K562 (cell line): ENCODE data around the gene PSRC1. TPM values are rescaled to one million over a fixed set of nuclear protein-coding genes. Genes with fewer than 3 reads are reported as not detected.
A peak's percentile ranks its signal among the peaks of the same experiment; 100 is the strongest.

Experiments
- BRD9 ChIP-seq: fragments of 450-650 bp; IDR thresholded peaks from 2 replicates; pipeline ENCODE4 v1.6.1; 2018; ENCODE audit warnings: low read depth; ENCODE audit not compliant: partially characterized antibody
- CXXC5 ChIP-seq: fragments of 250-450 bp; sonication (Bioruptor Pico); IDR thresholded peaks from 2 replicates; pipeline ENCODE4 v1.8.0; 2022; ENCODE audit warnings: inconsistent platforms, mild to moderate bottlenecking, moderate library complexity
- FOXA1 ChIP-seq: fragments of 450-650 bp; IDR thresholded peaks from 2 replicates; pipeline ENCODE4 v1.6.1; 2016; ENCODE audit warnings: mild to moderate bottlenecking, borderline replicate concordance
- FOXM1 ChIP-seq, 2 experiments: fragments of 450-650 bp in 1 of 2; sonication (generic) in 1 of 2; formaldehyde crosslinking in 1 of 2; IDR thresholded peaks; 2 replicates each; pipeline versions ENCODE4 v1.6.1 to v1.9.0; 2017 to 2022; ENCODE audit warnings: low read depth in 2 of 2, mild to moderate bottlenecking in 2 of 2, missing genetic modification reagents in 1 of 2, moderate library complexity in 1 of 2
- GATAD2A ChIP-seq: fragments of 450-650 bp; IDR thresholded peaks from 2 replicates; pipeline ENCODE4 v1.6.1; 2017
- HDGF ChIP-seq: fragments of 450-650 bp; IDR thresholded peaks from 2 replicates; pipeline ENCODE4 v1.6.1; 2016
- NFYB ChIP-seq: IDR thresholded peaks from 2 replicates; pipeline ENCODE4 v1.6.1; 2011; ENCODE audit warnings: mild to moderate bottlenecking, moderate library complexity; ENCODE audit not compliant: insufficient read length; ENCODE audit errors: extremely low read depth
- PBX2 ChIP-seq, 2 experiments: IDR thresholded peaks in 1 of 2; conservative IDR thresholded peaks in 1 of 2; 2 replicates each; pipeline ENCODE4 v1.6.1; 2016; ENCODE audit warnings: low read depth in 2 of 2, mild to moderate bottlenecking in 1 of 2, missing compliant biosample characterization in 1 of 2, missing genetic modification characterization in 1 of 2, moderate library complexity in 1 of 2
- PURB ChIP-seq: sonication (generic); formaldehyde crosslinking; IDR thresholded peaks from 2 replicates; pipeline ENCODE4 v1.9.0; 2021; ENCODE audit warnings: low read depth, mild to moderate bottlenecking, missing genetic modification reagents
- TAF1 ChIP-seq: IDR thresholded peaks from 2 replicates; pipeline ENCODE4 v1.6.1; 2011; ENCODE audit warnings: mild to moderate bottlenecking, low read length, moderate library complexity; ENCODE audit not compliant: insufficient read depth, control insufficient read depth, severe bottlenecking; ENCODE audit errors: extremely low read depth
- UBTF ChIP-seq, 2 experiments: IDR thresholded peaks; 2 replicates each; pipeline ENCODE4 v1.6.1; 2012; ENCODE audit warnings: improper control_type of control experiment in 2 of 2, low read depth in 2 of 2, low read length in 2 of 2, borderline replicate concordance in 1 of 2
- ZNF133 ChIP-seq: fragments of 250-450 bp; sonication (Bioruptor Pico); IDR thresholded peaks from 2 replicates; pipeline ENCODE4 v1.4.0; 2020; ENCODE audit warnings: mild to moderate bottlenecking
- ZNF217 ChIP-seq: sonication (generic); formaldehyde crosslinking; IDR thresholded peaks from 2 replicates; pipeline ENCODE4 v1.8.0; 2022; ENCODE audit warnings: mild to moderate bottlenecking, missing genetic modification reagents
- ZNF75A ChIP-seq: fragments of 450-650 bp; formaldehyde crosslinking; IDR thresholded peaks from 2 replicates; pipeline ENCODE4 v1.4.0; 2020; ENCODE audit warnings: mild to moderate bottlenecking
- ZSCAN29 ChIP-seq: fragments of 450-650 bp; IDR thresholded peaks from 2 replicates; pipeline ENCODE4 v1.6.1; 2017
- polyA plus RNA-seq, 8 experiments: library from polyadenylated mRNA; depleted of rRNA in 4 of 8; stranded (reverse) in 5 of 8; unstranded in 3 of 8; fragments of >200 nt; fragmentation: Nextera tagmentation in 2 of 8; fragmentation: Illumina TruSeq in 1 of 8; extraction: Ambion mirVana in 2 of 8; extraction: Trizol in 1 of 8; gene quantifications; 2 replicates each; pipeline versions ENCODE4 v1.2.1 to v1.2.3, GENCODE V29; 2011 to 2014; ENCODE audit warnings: inconsistent platforms in 1 of 8, missing spikeins in 1 of 8
- total RNA-seq, 7 experiments: library from RNA; depleted of rRNA in 6 of 7; stranded (reverse); fragments of >200 nt in 6 of 7; fragmentation: Illumina TruSeq in 2 of 7; extraction: Trizol in 2 of 7; gene quantifications; 2 replicates each; pipeline versions ENCODE4 v1.2.1 to v1.2.3, GENCODE V29; 2011 to 2021; ENCODE audit warnings: low replicate concordance in 1 of 7
- TF ChIP-seq, protein P1 (sequence below): sonication (generic); formaldehyde crosslinking; IDR thresholded peaks from 2 replicates; pipeline ENCODE4 v1.8.1; 2023; ENCODE audit warnings: mild to moderate bottlenecking, missing genetic modification reagents
- TF ChIP-seq, protein P2 (sequence below): sonication (generic); formaldehyde crosslinking; IDR thresholded peaks from 2 replicates; pipeline ENCODE4 v1.9.0; 2022; ENCODE audit warnings: mild to moderate bottlenecking, missing genetic modification reagents

PSRC1 gene
- total and polyA plus RNA-seq, 9 of the 15 experiments (the other 6 are each of a cell fraction or from before 2014, with no cell fraction given) = 6.5 to 65.2 (median 39.3) TPM

DNA sequence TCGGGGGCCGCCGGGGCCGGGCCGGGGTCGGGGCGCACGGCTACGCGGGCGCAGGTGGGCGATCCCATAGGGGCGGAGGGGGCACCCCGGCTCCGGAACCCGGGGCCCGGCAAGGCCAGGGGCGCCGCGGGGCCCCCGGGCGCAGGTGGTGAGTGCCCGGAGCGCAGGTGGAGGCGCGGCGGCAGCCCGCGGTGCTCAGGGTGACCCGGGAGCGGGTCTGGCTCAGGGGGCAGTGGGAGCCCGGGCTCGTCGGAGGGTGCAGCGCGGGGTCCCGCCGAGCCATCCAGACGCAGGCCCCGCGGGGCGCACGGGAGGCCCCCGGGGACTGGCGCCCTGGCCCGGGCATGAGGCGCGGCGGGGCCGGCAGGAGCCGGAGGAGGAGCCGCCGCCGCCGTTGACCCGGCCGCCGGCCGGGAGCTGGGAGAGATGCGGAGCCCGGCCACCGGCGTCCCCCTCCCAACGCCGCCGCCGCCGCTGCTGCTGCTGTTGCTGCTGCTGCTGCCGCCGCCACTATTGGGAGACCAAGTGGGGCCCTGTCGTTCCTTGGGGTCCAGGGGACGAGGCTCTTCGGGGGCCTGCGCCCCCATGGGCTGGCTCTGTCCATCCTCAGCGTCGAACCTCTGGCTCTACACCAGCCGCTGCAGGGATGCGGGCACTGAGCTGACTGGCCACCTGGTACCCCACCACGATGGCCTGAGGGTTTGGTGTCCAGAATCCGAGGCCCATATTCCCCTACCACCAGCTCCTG lies 33.1 kb downstream of the PSRC1 start (continued):
- TF ChIP-seq ZNF217 (CRISPR knock-in tag) (no peak), ZNF133 (no peak), BRD9 (no peak), UBTF (IDR thresholded peaks at IDR 0.05; ENCODE audit: borderline replicate concordance in 1 of 2, low read depth in 2 of 2, low read length in 2 of 2) (0 out of 4 replicates have a peak, but pooled peaks of 1 of the 2 experiments have one; percentile 14), ZNF75A (CRISPR knock-in tag) (no peak), ZSCAN29 (no peak), CXXC5 (CRISPR knock-in tag) (peak; percentile 40; the same call in 1 of the 2 replicates), PBX2 (CRISPR knock-in tag; IDR thresholded peaks at IDR 0.05; ENCODE audit: low read depth) (no peak), PBX2 (tag; conservative IDR thresholded peaks at IDR 0.05; ENCODE audit: low read depth) (no peak), FOXA1 (no peak), PURB (no peak), HDGF (no peak), NFYB (no peak), FOXM1 (IDR thresholded peaks at IDR 0.05; ENCODE audit: low read depth) (no peak), FOXM1 (CRISPR knock-in tag; IDR thresholded peaks at IDR 0.05; ENCODE audit: low read depth) (no peak), TAF1 (no peak), GATAD2A (no peak)
- TF ChIP-seq, protein P1, sequence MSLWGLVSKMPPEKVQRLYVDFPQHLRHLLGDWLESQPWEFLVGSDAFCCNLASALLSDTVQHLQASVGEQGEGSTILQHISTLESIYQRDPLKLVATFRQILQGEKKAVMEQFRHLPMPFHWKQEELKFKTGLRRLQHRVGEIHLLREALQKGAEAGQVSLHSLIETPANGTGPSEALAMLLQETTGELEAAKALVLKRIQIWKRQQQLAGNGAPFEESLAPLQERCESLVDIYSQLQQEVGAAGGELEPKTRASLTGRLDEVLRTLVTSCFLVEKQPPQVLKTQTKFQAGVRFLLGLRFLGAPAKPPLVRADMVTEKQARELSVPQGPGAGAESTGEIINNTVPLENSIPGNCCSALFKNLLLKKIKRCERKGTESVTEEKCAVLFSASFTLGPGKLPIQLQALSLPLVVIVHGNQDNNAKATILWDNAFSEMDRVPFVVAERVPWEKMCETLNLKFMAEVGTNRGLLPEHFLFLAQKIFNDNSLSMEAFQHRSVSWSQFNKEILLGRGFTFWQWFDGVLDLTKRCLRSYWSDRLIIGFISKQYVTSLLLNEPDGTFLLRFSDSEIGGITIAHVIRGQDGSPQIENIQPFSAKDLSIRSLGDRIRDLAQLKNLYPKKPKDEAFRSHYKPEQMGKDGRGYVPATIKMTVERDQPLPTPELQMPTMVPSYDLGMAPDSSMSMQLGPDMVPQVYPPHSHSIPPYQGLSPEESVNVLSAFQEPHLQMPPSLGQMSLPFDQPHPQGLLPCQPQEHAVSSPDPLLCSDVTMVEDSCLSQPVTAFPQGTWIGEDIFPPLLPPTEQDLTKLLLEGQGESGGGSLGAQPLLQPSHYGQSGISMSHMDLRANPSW = no peak
- TF ChIP-seq, protein P2, sequence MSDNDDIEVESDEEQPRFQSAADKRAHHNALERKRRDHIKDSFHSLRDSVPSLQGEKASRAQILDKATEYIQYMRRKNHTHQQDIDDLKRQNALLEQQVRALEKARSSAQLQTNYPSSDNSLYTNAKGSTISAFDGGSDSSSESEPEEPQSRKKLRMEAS (CRISPR knock-in tag) = no peak
